OCI-LY7 (cell line): ENCODE results near the gene RNF123. TPM values are rescaled to one million over a fixed set of nuclear protein-coding genes. Genes with fewer than 3 reads are reported as not detected.

Experiments
- BruUV-seq: library from RNA; stranded (reverse); fragments of 400-500 nt; replicated peaks from 2 replicates; lab custom pipeline; 2021; lab: Mats Ljungman, UMichigan
- CTCF ChIA-PET: fragments of 300-600 bp; sonication (Branson Sonifier 250); formaldehyde crosslinking; loops from one replicate; lab custom pipeline; 2022; ENCODE audit warnings: antibody characterized with exemption; ENCODE audit not compliant: unreplicated experiment; lab: Charles Lee
- POLR2A ChIA-PET: fragments of 300-600 bp; sonication (Branson Sonifier 250); formaldehyde crosslinking; loops from one replicate; lab custom pipeline; 2022; ENCODE audit warnings: antibody characterized with exemption; lab: Charles Lee
- DNase-seq: peaks from one replicate; pipeline ENCODE4 v3.0.0-alpha.2; 2015; ENCODE audit warnings: low spot score
- H2AFZ ChIP-seq: fragments of 200-600 bp; sonication (generic), shearing (Covaris generic); 2 replicates; pipeline ENCODE4 v1.6.1; 2014; ENCODE audit warnings: mild to moderate bottlenecking, antibody characterized with exemption, low read length, moderate library complexity
- H3K27ac ChIP-seq: fragments of 200-600 bp; sonication (generic); 2 replicates; pipeline ENCODE4 v1.5.1; 2014; ENCODE audit warnings: mixed run types, low read depth, mild to moderate bottlenecking, moderate library complexity, low read length, inconsistent platforms; ENCODE audit not compliant: poor library complexity, severe bottlenecking
- H3K36me3 ChIP-seq: fragments of 200-600 bp; sonication (generic); 2 replicates; pipeline ENCODE4 v1.6.1; 2014; ENCODE audit warnings: mild to moderate bottlenecking, antibody characterized with exemption, low read length, moderate library complexity, mixed read lengths; ENCODE audit not compliant: insufficient read depth
- H3K4me1 ChIP-seq: fragments of 200-600 bp; sonication (generic); 2 replicates; pipeline ENCODE4 v1.5.1; 2014; ENCODE audit warnings: mild to moderate bottlenecking, low read length; ENCODE audit not compliant: insufficient read depth, poor library complexity, severe bottlenecking
- H3K4me2 ChIP-seq: fragments of 200-600 bp; sonication (generic); 2 replicates; pipeline ENCODE4 v1.6.1; 2014; ENCODE audit warnings: mild to moderate bottlenecking, low read length
- H3K4me3 ChIP-seq: fragments of 200-600 bp; sonication (generic); 2 replicates; pipeline ENCODE4 v1.5.1; 2014; ENCODE audit warnings: mild to moderate bottlenecking, low read depth, low read length; ENCODE audit not compliant: poor library complexity, severe bottlenecking
- H3K79me2 ChIP-seq: fragments of 200-600 bp; sonication (generic); 2 replicates; pipeline ENCODE4 v1.6.1; 2016; ENCODE audit warnings: low read depth, mild to moderate bottlenecking, low read length, moderate library complexity, mixed read lengths; ENCODE audit not compliant: insufficient read depth
- H3K9me2 ChIP-seq: fragments of 200-600 bp; sonication (generic); 2 replicates; pipeline ENCODE4 v1.6.1; 2016; ENCODE audit warnings: mild to moderate bottlenecking, low read length, mixed read lengths; ENCODE audit not compliant: insufficient read depth
- H3K9me3 ChIP-seq: fragments of 200-600 bp; sonication (generic); 2 replicates; pipeline ENCODE4 v1.6.1; 2014; ENCODE audit warnings: mild to moderate bottlenecking, mixed run types, low read length, mixed read lengths
- H4K20me1 ChIP-seq: fragments of 200-600 bp; sonication (generic); 2 replicates; pipeline ENCODE4 v1.6.1; 2014; ENCODE audit warnings: mild to moderate bottlenecking, antibody characterized with exemption, low read length, moderate library complexity, mixed read lengths; ENCODE audit not compliant: insufficient read depth
- CTCF ChIP-seq: fragments of 200-600 bp; sonication (generic); conservative IDR thresholded peaks from 2 replicates; pipeline ENCODE4 v1.5.1; 2014; ENCODE audit warnings: mild to moderate bottlenecking, antibody characterized with exemption, low read length, moderate library complexity, mixed read lengths
- EZH2phosphoT487 ChIP-seq: fragments of 200-600 bp; sonication (generic); IDR thresholded peaks from 2 replicates; pipeline ENCODE4 v1.6.1; 2018; ENCODE audit warnings: low read depth, borderline replicate concordance, mild to moderate bottlenecking, mixed run types, antibody characterized with exemption, low read length, moderate library complexity, mixed read lengths
- intact Hi-C: fragments of 100-400 bp; cut with micrococcal nuclease; formaldehyde crosslinking; loops from one replicate; pipeline ENCODE4 v1.10.0; 2022; ENCODE audit not compliant: unreplicated experiment
- total RNA-seq, 2 experiments: library from RNA; depleted of rRNA in 1 of 2; stranded (reverse); fragments of >200 nt in 1 of 2; shearing (Covaris generic) in 1 of 2; gene quantifications; 2 replicates each; pipeline ENCODE4 v1.2.3, GENCODE V29; 2014 to 2022

The RNF123 gene
- total RNA-seq, 2 experiments from 2014 or later, result 20.8 to 48.4 TPM

- intact Hi-C loops, result no loop called here
- DNase-seq, result no peak
- no TSS peak for BruUV-seq
- H3K4me3 ChIP-seq, result no peak overlapping the region
- no peaks in the 10 kb centered on the region for H3K9me3 ChIP-seq
- H3K79me2 ChIP-seq, result no peaks in the 10 kb centered on the region
- H3K36me3 ChIP-seq, result no peaks in the 10 kb centered on the region
- no peak overlapping the region for H3K27ac ChIP-seq
- ChIA-PET POLR2A (no interaction called here), CTCF (no interaction called here)
- no peaks in the 10 kb centered on the region for H3K4me1 ChIP-seq
- H3K4me2 ChIP-seq, result no peak overlapping the region
- TF ChIP-seq CTCF (no peak), EZH2phosphoT487 (no peak)
- no peaks in the 10 kb centered on the region for H4K20me1 ChIP-seq
- no peak overlapping the region for H2AFZ ChIP-seq
- no peaks in the 10 kb centered on the region for H3K9me2 ChIP-seq
Observed at GRCh38 chr3:49649576-49649975, 39.8 kb upstream of the RNF123 start.

GRCh38 chr3:49650177-49650576 lies 39.2 kb upstream of the RNF123 start:
- H2AFZ ChIP-seq, result no peak overlapping the region
- POLR2A ChIA-PET, result no interaction called here
- no TSS peak for BruUV-seq

More at GRCh38 chr3:49650177-49650576, 39.2 kb upstream of the RNF123 start:
- CTCF ChIA-PET, result no interaction called here
- Histone ChIP-seq H4K20me1 (no peaks in the 10 kb centered on the region), H3K9me2 (no peaks in the 10 kb centered on the region), H3K9me3 (no peaks in the 10 kb centered on the region), H3K4me1 (no peaks in the 10 kb centered on the region), H3K36me3 (no peaks in the 10 kb centered on the region), H3K4me2 (no peak overlapping the region), H3K79me2 (no peaks in the 10 kb centered on the region), H3K4me3 (no peak overlapping the region), H3K27ac (no peak overlapping the region)
- no peak for DNase-seq
- TF ChIP-seq CTCF (no peak), EZH2phosphoT487 (no peak)
- intact Hi-C loops, result no loop called here
